Measurements from ENCODE around the gene KCNMA1.

GRCh38 chr10:77016278-77016815 lies 621.3 kb downstream of the KCNMA1 start:
- TF ChIP-seq GATA2 (IDR thresholded peaks at IDR 0.05; ENCODE audit: low read depth, low read length) (no peak), GATA3 (IDR thresholded peaks at IDR 0.05; ENCODE audit: low read depth, low read length) (no peak)

All from SH-SY5Y (cell line).